NCI-H1930 (cell line): ENCODE measurements around the gene PRR33.

Source experiments
- DNase-seq, 2 experiments: peaks; one replicate each; lab custom pipeline; 2025; lab: John Stamatoyannopoulos, UW

PRR33 gene

GRCh38 chr11:1847006-1847735, 44.5 kb downstream of the PRR33 start:
- no peak for DNase-seq

DNA sequence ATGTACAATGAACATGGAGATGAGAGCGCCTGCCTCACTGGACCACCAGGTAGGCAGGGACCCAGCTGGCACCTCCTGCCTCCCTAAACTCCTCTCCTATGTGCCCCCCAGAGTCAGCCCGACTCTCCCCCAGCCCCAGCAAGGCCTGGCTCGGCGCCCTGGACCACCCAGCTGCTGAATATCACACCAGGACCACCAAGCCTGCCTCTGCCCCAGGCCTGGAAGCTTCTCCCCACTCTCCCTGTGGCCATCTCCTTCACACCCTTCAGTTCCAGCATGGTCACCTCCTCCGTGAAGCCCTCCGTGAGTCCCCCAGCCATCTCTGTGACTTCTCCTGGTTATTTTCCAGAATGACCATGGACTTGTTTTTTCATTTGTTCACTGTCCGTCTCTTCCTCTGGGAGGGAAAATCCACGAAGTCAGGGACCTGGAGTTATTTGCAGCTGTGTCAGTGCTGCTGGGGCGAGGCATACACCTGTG, 45.2 kb downstream of the PRR33 start:
- DNase-seq = no peak

DNA sequence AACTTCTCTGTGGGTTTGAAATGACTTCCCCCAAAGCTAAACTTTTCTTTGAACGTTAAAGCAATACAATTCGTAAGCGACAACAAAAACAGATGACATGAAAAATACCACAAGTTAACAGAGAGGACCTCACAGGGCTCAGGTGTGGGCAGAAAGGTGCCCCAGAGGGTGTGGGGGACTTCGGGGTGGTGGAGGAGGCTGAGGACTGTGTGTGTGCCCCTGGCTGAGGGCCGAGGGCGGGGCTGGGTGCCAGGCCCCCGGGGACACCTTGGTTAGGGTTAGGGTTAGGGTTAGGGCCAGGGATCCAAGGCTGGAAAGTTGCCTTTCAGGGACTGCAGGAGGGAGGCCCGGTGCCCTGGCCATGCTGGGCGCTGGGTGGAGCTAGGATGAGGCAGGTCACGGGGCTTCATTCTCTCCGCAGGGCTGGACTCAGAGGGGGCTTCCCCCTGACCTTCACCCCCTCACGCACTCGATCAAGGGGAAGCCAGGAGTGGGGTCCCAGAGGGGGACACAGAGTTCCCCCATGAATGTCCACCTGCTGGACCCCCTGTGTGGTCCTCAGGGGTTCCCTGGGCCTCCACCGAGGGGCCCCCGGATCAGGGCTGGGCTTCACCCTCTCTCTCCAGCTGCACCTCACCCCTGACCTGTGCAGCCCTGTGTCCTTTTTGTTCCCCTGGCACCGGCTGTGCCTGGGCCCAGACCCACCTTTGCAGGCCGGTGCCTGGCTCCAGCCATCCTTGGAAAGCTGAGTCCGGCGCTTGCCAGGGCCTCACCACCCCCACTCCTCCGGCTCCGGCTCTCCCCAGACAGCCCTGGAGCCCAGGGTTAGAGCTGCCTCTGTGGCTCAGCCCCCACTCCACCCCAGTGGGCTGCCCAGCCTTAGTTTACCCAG, 45.9 kb downstream of the PRR33 start:
- no peak for DNase-seq

DNA sequence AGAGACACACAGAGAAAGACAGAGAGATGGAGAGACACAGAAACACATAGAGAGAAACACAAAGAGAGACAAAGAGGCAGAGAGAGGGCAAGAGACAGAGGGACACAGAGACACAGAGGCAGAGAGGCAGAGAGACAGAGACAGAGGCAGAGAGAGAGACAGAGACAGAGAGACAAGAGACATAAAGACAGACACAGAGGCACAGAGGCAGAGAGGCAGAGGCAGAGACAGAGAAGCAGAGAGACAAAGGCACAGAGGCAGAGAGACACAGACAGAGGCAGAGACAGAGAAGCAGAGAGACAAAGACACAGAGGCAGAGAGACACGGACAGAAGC, 46.6 kb downstream of the PRR33 start:
- DNase-seq = no peak

GRCh38 chr11:1844221-1845094, 47.2 kb downstream of the PRR33 start:
- no peak for DNase-seq

- no peak for DNase-seq
These were observed 47.9 kb downstream of the PRR33 start for GRCh38 chr11:1843796-1844195.

DNA sequence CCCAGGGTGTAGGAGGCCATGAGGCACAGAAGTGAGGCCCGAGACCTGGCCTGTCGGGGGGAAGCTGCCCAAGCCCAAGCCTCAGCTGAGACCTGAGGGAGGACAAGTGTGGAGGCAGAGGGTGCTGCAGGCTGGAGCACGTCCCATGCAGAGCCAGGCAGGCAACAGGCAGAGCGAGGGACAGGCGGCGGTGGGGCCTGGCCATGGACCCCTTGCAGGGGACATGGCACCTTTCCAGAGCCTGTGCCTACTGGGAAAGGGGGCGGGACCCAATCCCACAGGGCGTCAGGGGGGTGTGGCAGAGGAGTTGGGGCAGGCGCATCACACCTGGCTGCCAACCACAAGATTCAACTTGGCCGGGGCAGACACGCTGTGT, 48.6 kb downstream of the PRR33 start:
- DNase-seq = no peak

- no peak for DNase-seq
These were observed 49.3 kb downstream of the PRR33 start for GRCh38 chr11:1842149-1843097.

GRCh38 chr11:1841511-1842148, 50.1 kb downstream of the PRR33 start:
- DNase-seq = no peak

- no peak for DNase-seq
These were observed 50.8 kb downstream of the PRR33 start for GRCh38 chr11:1840780-1841480.

GRCh38 chr11:1839924-1840779, 51.5 kb downstream of the PRR33 start:
- DNase-seq = no peak

DNA sequence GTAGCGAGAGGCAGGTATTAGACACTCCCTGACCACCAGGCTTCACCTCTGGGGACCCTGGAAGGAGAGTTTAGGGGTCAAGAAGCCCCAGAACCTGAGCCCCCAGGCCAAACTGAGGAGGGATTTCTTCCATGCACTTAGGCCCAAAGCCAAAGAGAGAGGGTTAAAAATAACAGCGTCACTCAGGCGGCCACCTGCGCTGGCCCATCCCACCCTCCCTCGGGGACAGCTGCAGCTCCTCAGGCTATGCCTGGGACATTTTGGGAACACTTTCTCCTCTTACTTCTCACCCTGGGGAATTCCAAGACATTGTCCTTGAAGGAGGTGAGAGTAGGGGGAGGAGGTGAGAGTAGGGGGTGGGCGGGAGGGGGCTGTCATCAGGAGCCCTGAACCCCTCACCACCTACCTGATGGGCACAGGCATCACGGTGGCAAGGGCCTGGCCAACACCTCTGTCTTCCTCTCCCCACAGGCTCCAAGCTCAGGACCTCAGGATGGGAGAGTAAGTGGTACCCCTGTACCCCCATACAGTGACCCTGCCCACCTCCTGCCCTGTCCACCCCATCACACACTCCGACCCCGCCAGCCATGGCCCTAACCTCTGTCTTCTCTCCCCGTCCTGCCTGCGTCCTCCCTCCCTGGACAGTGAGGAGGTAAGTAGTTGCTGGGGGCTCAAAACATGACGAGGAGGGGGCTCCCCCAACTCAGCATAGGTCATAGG, 52.3 kb downstream of the PRR33 start:
- DNase-seq = no peak

- no peak for DNase-seq
These were observed 53.1 kb downstream of the PRR33 start, which contains the start of gene TNNI2 for GRCh38 chr11:1838426-1839144. TSS of gene TNNI2 (plus strand) at chr11:1838981. CDS start at chr11:1839697, 716 bp downstream.
